Measurements from ENCODE around the gene ANXA4.
A peak's percentile ranks its signal among the peaks of the same experiment; 100 is the strongest.
"Not testable (repeated sequence)": the region's sequence is repeated elsewhere in the genome, so short reads cannot be mapped to it uniquely, and the experiment has no call there.

ANXA4 gene

GRCh38 chr2:69755862-69756467 lies 14.0 kb downstream of the ANXA4 start:
- no peak for DNase-seq

- no peak for DNase-seq
These were observed 20.1 kb downstream of the ANXA4 start for GRCh38 chr2:69762025-69762424.

GRCh38 chr2:69762513-69763494 lies 20.9 kb downstream of the ANXA4 start:
- DNase-seq, result no peak

GRCh38 chr2:69763831-69764230 lies 21.9 kb downstream of the ANXA4 start:
- not testable (repeated sequence) for DNase-seq

GRCh38 chr2:69764286-69765095 lies 22.6 kb downstream of the ANXA4 start:
- no peak for DNase-seq

GRCh38 chr2:69765096-69765380 lies 23.1 kb downstream of the ANXA4 start:
- DNase-seq, result no peak

GRCh38 chr2:69766014-69766413 lies 24.1 kb downstream of the ANXA4 start:
- DNase-seq, result no peak

- no peak for DNase-seq
These were observed 25.1 kb downstream of the ANXA4 start for GRCh38 chr2:69767034-69767433.

- no peak for DNase-seq
These were observed 26.3 kb downstream of the ANXA4 start for GRCh38 chr2:69768235-69768634.

- DNase-seq, result no peak
These were observed 26.9 kb downstream of the ANXA4 start for GRCh38 chr2:69768789-69769188.

- DNase-seq, result no peak
These were observed 27.3 kb downstream of the ANXA4 start for GRCh38 chr2:69769272-69769671.

- DNase-seq, result no peak
These were observed 28.3 kb downstream of the ANXA4 start for GRCh38 chr2:69770193-69770702.

- DNase-seq, result no peak
These were observed 28.8 kb downstream of the ANXA4 start for GRCh38 chr2:69770747-69771146.

GRCh38 chr2:69771461-69771860 lies 29.5 kb downstream of the ANXA4 start:
- no peak for DNase-seq

- DNase-seq, result no peak
These were observed 31.3 kb downstream of the ANXA4 start for GRCh38 chr2:69773206-69773605.

- DNase-seq, result not testable (repeated sequence)
These were observed 32.5 kb downstream of the ANXA4 start for GRCh38 chr2:69774258-69774983.

GRCh38 chr2:69774984-69775982 lies 33.3 kb downstream of the ANXA4 start:
- peak in 3 of 6 experiments; percentile 40 to 64 (median 60) for DNase-seq

- DNase-seq, result no peak
These were observed 35.2 kb downstream of the ANXA4 start for GRCh38 chr2:69776886-69777785.

- DNase-seq, result no peak
These were observed 35.8 kb downstream of the ANXA4 start for GRCh38 chr2:69777786-69778105.

GRCh38 chr2:69779258-69780001 lies 37.5 kb downstream of the ANXA4 start:
- DNase-seq, result no peak

All from stimulated activated naive CD4-positive, alpha-beta T cell (primary cell).